Activated CD4-positive, alpha-beta T cell treated with anti-CD3 and anti-CD28 coated beads, Interleukin-2, amount 50 U/mL, for 24 hours (primary cell): ENCODE results near the gene PCYT1B.
"Not testable (repeated sequence)": the region's sequence is repeated elsewhere in the genome, so short reads cannot be mapped to it uniquely, and the experiment has no call there.

Experiments used
- DNase-seq, 2 donors: peaks; one replicate each; pipeline ENCODE4 v3.0.0-alpha.2; 2020; ENCODE audit warnings: low read depth in 1 of 2, low spot score in 1 of 2

The PCYT1B gene

DNA sequence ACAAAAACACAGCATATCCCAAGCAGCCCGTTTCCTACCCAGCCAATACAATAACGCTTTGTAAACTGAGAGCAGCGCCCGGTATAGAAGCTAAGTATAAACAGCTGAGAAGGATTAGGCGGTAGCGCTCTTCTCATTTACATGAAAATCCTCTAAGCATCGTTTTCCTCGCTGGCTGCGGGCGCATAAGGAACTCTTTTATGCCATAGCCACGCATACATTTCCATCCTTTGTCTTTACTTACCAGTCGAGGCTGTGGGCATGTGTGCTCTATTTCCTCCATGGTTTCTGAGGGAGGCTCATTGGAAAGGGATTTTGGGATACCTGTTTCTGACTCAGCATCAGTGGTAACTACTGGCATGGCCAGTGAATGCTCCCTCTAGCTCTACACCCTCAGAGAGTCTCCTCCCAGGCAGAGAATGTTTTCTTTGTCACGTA lies 383 bp downstream of the PCYT1B start:
- no peak for DNase-seq

DNA sequence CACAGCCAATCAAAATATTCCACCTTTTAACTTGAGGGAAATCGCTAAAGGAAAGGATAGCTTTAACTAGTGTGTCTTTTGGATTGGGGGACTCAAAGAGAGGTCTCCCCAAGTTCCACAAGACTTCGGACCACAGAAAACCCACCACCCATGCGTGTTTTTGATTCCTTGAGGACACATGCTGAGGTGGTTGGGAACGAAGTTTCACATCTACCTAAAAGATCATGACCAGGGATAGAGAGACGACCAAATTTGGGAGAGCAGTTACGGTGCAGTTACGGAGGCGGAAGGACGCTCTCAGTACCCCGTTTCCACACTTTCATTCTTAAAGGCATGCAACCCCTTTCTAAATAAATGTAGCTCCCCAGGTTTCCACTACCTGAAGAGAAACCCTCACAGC lies 1.1 kb downstream of the PCYT1B start:
- DNase-seq, result no peak

DNA sequence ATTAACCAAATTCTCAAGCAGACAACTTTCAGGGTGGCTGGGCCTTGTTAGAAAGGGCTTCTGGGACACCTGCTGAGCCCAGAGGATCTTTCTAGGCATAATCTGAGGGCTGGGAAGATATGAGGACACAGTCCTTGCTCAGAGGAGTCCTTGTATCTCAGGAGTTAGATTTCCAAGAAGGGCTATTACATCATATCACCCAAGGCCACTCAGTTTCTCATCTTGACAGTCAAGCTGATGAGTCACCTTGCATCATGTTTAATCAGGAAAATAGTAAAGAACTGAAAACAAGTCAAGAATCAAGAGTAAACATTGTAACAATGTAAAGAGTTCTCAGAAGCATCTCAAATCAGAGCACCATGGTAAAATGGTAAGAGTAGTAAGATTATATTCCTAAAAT lies 4.0 kb downstream of the PCYT1B start:
- no peak for DNase-seq

DNA sequence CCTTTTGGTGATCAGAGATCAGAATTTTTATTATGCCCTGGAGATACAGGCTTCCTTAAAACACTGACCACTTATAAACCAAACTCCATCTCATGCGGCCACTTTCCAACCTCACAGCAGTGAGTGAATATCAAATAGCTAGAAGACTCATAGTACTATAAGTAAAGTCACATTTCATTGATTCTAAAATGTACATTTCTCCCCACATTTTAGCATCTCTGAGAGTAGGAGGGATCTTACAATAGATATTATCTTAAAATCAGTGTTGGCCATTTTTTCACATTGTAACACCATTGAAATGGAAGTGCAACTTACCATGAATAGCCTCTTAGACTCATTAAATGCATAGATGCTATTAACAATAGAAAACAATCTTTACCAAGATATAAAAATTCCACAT lies 17.4 kb downstream of the PCYT1B start:
- DNase-seq, result no peak

DNA sequence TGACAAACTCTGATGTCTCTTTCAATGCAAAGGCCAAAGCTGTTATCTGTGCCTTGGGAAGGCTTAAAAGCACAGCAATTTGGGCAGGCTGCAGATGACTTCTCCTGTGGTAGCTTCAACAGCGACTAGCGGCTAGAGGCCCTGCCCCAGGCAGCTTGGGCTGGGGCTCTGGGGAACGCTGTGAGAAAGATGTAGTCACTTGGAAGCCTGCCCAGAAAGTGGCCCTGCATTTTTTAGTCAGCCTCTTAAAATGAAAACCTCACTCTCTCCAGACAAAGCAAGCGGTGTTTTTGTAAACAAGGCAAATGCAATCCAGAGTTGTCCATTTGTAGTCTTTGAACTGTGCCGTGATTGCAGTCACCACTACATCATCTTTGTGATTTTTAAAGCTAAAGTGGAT lies 27.5 kb downstream of the PCYT1B start:
- no peak for DNase-seq

DNA sequence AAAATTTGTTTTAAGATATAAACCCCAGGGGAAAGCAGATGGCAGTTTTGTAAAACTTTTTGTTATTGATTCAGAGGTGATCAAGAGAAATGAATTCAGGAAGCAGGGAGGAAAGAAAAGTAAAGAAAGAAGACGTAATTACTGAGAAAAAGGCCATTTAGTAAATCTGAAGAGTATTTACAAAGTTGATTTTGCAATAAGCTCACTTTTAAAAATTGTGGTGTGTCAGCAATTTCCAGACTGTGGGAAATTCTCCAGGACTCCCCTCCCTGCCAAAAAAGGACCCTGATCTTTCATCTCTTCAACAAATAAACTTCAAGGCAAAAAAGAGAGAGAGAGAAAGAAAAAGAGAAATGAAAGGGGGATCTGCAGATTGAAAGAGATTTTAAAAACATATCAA lies 36.6 kb downstream of the PCYT1B start:
- no peak for DNase-seq

DNA sequence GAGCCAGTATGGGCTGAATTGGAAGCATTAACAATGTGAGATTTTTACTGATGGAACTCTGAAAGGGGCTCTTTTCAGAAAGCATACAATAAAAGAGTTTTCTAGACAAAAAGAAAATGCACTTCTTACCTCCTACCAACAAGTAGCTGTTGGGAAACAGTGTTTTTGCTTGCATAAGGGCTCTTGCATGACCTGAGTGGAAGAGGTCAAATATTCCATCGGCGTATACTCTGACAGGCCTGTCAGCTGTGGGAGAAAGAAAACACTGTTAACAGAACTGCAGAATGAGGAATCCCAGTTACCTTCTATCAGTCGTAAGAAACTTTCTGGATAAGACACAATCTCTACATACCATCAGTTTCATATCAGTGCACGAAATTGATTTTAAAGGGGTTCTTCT lies 39.5 kb downstream of the PCYT1B start:
- no peak for DNase-seq

DNA sequence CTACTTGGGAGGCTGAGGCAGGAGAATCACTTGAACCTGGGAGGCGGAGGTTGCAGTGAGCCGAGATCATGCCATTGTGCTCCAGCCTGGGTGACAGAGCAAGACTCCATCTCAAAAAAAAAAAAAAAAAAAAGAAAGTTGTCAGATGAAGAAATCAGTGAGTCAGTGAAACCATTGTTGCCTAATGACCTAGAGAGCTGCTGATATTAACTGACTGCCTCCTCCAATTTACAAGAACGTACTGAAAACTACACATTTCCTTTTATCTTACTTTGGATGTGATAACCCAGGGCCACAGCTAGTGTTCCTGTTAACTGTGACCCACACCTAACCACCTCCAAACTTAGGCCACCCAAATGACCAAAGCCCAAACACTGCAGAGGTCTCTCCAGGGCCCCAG lies 41.2 kb downstream of the PCYT1B start:
- DNase-seq, result not testable (repeated sequence)

DNA sequence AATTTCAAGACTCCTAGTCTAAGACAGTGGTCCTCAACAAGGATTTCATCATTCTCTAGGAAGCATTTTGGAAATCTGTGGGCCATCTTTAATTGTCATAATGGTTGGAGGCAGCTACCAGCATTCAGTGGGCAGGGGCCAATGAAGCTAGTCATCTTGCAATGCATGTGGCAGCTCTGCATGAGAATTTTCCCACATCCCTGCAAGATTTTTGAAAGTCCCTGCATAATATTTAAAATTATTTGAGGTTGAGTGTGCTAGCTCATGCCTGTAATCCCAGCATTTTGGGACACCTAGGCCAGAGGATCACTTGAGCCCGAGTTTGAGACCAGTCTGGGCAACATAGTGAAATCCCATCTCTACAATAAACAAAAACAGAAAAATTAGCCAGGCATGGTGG lies 44.0 kb downstream of the PCYT1B start:
- DNase-seq, result no peak

DNA sequence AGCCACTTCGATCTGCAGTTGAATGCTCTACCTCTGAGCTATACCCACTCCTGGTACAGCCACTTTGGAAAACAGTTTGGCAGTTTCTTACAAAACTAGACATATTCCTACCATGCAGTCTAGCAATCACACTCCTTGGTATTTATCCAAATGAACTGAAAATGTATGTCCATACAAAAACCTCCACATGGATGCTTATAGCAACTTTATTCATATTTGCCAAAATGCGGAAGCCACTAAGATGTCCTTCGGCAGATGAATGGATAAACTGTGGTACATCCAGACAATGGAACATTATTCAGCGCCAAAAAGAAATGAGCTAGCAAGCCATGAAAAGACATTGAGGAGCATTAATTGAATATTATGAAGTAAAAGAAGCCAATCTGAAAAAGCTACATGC lies 45.3 kb downstream of the PCYT1B start:
- no peak for DNase-seq

DNA sequence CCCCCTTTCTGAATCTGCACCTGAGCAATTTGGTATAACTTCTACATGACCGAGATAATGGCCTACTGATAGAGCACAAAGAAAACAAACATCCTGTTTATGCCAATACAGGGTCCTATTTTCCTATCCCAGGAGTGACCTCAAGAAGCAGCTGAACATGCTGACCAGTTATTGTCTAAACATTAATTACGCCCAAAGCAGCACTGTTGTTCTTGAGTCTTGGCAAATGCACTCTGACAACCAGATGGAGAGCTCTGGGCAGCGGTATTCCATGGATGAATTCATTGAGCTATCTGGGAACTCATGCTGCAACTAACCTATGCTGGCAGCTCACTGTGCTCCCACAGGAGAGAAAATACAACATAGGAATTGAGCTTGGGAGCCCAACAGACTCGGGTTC lies 52.6 kb downstream of the PCYT1B start:
- DNase-seq, result no peak

DNA sequence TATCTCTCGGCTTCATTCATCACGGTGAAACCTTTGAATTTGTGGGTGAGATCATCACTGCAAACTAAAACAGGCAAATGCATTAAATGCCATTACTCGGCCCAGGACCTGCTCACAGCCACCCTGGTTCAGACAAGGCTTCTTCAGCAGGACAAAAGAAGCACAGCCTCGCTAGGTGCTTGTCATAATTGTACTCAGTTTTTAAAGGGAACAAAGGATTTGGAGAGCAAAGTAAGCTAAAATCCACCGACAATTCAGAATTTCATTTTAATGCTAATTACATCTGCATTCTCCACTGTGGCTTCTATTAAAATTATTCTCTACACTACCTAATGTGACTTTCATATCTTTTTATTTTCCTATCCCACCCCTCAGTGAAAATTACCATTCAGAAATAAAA lies 57.0 kb downstream of the PCYT1B start:
- no peak for DNase-seq

DNA sequence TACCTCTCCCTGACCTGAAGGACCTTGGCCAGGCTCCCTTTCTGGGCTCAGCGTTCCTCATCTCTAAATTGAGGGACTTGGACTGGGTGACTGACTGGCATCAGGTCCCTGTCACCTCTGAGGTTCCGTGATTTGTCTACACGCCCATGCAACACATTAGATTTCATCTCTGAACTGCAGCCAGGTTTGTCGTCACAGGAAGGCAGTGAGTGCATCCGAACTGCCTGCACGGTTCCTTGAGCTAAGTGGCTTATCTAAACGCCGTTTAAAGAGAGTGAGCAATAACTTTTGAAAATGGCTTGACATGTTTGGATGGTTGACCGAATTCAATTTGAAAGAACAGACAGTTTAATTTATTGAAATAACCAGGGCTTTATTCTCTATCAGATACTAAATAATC lies 70.1 kb downstream of the PCYT1B start:
- no peak for DNase-seq

DNA sequence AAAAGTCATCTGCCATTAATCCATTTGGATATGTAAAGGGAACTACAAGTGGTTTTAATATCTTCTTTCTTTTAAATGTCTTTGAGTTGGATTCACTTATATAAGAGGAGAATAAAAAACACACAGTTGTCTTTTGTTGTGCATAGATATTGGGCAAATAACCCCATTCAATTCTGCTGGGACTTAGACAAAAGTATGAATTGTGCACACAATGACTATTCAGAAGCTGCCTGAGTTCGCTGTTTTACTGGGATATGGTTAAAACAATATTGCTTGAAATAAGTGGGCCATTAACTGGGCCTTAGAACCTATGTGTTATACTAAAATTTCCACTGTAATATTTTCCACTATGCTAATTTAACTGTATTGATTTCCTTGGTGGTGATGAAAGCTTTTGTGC lies 71.7 kb downstream of the PCYT1B start:
- no peak for DNase-seq

DNA sequence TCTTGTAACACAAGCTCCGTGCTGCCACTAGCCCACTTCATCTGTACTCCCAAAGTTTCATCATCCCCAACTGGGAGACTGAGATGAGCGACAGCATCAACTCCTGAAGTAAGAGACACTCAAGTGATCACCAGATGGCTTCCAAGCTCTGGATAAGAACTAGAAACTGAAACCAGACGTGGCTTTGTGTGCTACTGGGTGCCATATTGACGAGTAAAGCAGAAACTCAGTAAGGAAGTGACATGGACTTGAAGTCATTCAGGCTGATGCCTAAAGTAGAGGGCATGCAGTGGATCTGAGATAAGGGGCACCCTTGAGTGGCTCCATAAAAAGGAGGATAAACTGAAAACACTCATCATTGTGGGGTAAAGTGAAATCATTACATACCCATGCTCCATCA lies 72.4 kb downstream of the PCYT1B start:
- DNase-seq, result no peak

DNA sequence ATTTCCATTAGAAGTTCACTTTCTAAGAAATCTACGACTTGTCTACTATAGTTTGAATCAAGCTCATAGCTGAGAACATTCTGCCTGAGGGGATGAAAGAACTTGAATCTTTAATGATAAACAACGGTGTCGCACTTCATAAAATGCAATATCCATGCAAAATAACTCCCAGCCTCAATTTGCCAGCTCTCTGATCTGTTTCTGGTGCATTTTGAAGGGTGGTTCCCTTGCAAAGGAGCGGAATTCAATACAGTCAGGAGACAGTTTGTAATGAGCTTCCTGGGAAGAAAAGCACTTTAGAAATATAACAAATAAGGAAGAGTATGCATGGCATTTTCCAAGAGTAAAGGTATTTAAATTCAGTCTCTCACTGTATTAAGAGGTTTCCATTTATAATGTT lies 80.0 kb downstream of the PCYT1B start:
- DNase-seq, result no peak

DNA sequence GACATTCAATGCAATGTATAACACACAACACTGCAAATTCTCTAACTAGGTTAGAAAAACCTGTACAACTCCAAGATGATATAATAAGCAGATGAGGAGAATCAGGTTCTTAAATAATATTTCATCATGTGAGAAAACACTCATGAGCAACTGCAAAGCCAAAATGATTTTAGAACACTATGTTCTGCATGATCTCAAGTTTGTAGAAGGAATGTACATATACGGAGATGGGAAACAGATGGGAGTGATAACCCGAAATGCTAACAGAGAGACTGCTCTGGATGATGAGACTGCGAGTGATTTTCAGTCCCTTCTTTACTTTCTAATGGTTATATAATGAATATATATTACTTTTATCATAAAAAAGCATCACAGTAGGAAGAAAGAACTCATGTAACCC lies 80.9 kb downstream of the PCYT1B start:
- no peak for DNase-seq

DNA sequence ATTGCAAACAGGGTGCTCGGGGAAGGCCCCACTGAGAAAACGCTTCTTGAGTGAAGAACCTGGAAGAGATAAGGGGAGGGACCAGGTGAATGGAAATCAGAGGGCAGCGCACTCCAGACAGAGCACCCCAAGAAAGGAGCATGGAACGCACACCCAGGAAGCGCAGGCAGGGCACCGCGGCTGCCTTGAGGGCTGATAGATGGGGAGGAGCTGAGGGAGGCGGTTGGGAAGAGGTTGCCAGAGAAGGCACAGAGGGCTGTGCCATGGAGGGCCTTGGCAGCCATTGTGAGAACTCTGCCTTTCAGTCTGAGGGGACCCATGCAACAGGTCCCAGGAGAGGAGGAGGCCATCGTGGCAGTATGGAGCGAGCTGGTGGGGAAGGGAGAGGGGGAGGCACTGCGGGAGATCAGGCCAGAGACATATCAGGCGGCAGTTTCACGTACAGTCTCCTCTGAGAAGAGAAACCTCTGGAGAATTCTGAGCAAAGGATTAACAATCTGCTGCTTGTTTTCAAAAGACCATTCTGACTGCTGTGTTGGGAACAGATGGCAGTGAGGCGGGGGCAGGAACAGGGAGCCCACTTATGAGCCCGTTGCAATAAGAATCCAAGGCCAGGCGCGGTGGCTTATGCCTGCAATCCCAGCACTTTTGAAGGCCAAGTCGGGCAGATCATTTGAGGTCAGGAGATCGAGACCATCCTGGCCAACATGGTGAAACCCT lies 83.7 kb downstream of the PCYT1B start:
- DNase-seq, result no peak

DNA sequence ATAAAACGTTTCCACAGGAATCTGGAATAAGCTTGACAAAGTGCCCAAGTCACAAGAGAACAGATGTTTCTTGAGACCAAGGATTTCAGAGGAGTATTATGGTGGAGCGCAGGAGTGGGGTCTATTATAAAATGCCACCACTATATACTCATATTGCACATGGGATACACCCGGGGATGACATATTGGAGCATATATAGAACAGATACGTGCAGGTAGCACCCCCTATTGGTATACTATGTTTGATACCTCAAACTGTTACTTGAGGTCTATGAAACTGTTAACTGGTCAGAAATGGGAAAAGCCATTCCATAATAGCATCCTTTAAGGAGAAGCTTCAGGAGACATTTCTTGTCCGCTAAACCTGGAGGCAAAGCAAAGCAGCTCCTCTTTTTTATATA lies 86.0 kb downstream of the PCYT1B start:
- DNase-seq, result no peak

DNA sequence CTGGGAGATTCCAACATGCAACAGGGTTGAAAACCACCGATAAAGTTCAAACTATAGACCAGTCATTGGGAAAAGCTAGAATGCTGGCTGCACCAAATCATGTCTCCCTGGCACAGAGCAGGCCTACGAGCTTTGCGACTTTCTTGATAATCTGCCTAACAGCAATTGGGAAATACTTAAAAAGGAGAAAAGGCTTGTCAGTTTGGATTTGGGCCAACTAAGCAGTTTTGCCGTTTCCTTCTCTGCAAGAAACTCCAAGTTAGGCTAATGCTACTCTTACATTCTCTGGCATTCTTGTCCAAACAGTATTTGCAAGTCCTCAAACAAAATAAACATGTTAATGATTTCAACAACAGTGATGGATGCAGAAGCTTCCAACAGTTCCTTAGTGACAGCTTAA lies 94.1 kb downstream of the PCYT1B start:
- DNase-seq, result no peak

DNA sequence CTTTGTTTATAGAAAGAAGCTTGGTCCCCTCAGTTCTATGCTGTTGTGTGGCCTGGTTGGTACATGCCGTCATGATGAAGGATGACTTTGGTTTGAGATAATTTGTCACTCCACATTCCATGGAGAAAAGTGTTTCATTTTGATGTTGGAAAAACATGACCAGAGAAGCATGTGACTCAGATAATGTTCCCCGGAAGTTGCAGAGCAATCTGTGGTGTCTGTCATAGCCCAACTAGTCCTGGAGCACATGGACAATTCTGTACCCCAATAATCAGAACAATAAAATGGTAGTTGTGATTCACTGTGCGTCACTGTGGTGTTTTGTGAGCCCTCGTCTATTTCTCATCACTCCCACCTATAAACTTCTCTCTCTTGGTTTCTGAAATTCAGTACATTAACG lies 97.0 kb downstream of the PCYT1B start:
- DNase-seq, result no peak

DNA sequence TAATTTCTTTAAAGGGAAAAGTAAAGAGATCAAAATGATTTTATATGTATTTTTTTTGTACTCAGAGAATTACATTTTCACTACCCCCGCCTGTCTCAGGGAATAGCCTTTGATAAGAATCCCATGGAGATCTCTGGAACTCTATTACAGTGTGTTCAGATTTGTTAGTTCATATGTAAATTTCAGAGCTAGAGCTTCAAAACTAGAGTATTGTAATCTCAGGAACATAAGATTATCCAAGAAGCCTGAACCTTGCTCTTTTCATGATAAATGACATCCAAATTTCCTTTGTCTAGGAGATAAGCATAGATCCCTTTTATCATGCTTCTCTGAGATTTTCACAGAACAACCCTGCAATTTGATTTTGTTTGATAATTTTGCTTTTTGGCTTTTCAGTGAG lies 99.2 kb downstream of the PCYT1B start:
- no peak for DNase-seq

DNA sequence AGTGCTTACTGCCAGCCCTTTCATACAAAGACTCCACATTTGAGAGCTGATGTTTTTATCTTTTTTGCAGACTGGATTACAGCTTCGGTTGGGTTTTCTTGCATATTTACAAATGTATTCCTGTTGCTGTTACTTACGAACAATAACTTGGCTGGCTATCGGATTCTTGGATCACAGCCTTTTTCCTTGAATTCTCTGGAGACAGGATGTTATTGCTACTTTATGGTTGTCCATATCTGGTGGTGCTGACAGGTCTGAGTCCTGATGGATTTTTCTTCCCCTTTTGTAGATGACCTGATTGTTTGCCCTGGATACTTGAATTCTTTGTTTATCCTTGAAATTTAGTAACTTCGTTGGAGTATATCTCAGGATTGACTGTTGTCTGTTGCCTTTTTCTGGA lies 104.4 kb downstream of the PCYT1B start:
- no peak for DNase-seq

DNA sequence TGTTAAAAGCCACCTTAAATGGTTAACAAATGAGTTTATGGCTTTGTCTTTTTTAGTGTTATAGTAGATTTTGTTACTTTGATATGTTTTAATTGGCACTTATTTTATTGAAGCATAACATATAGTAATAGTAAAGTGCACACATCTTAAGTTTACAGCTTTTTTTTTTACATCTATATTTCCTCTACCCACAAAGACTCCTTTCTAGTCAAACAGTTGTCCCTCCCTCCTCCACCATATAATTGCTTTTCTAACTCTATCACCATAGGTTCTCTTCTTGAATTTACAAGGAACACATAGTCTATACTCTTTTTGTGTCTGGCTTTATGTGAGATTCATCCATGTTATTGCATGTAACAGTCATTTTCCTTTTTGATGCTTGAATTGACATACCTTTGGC lies 110.6 kb downstream of the PCYT1B start:
- no peak for DNase-seq
